Measurements from ENCODE around the gene FNBP1L.

GRCh38 chr1:93576746-93577145 lies 128.8 kb downstream of the FNBP1L start:
- TF ChIP-seq, protein P1, sequence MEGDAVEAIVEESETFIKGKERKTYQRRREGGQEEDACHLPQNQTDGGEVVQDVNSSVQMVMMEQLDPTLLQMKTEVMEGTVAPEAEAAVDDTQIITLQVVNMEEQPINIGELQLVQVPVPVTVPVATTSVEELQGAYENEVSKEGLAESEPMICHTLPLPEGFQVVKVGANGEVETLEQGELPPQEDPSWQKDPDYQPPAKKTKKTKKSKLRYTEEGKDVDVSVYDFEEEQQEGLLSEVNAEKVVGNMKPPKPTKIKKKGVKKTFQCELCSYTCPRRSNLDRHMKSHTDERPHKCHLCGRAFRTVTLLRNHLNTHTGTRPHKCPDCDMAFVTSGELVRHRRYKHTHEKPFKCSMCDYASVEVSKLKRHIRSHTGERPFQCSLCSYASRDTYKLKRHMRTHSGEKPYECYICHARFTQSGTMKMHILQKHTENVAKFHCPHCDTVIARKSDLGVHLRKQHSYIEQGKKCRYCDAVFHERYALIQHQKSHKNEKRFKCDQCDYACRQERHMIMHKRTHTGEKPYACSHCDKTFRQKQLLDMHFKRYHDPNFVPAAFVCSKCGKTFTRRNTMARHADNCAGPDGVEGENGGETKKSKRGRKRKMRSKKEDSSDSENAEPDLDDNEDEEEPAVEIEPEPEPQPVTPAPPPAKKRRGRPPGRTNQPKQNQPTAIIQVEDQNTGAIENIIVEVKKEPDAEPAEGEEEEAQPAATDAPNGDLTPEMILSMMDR (conservative IDR thresholded peaks at IDR 0.05; ENCODE audit: low read length): no peak
- no peak for TF ChIP-seq EZH2phosphoT487 (IDR thresholded peaks at IDR 0.05; ENCODE audit: borderline replicate concordance)

Measured in Loucy (cell line).